ENCODE results near the gene SH3TC2. TPM values are rescaled to one million over a fixed set of nuclear protein-coding genes. Genes with fewer than 3 reads are reported as not detected.

SH3TC2 gene
- total RNA-seq, 1 donor from 2014 or later = 0.41 TPM

GRCh38 chr5:149002761-149003689 is 59.8 kb downstream of the SH3TC2 start:
- DNase-seq (ENCODE audit: low spot score in 2 of 2) = no peak
- no peak for FAIRE-seq

DNA sequence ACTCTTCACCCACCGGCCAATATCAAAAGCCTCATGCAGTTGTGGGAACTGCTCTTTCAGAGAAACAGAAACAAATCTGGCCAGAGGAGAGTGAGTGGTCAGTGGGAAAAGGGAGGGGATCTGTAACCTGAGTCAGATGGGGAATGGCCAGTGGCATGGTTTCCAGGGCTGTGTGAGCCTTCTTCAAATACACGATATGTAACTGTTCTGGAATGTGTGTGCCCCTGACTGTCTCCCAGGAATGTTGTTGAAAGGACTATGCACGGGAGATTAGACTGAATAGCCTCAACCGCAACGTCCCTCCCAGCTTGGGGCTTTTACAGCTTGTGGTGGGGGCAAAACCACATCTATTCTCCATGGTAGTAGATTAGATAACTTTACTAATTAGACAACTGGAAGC is 60.8 kb downstream of the SH3TC2 start:
- DNase-seq (ENCODE audit: low spot score in 2 of 2) (no peak), FAIRE-seq (no peak)

DNA sequence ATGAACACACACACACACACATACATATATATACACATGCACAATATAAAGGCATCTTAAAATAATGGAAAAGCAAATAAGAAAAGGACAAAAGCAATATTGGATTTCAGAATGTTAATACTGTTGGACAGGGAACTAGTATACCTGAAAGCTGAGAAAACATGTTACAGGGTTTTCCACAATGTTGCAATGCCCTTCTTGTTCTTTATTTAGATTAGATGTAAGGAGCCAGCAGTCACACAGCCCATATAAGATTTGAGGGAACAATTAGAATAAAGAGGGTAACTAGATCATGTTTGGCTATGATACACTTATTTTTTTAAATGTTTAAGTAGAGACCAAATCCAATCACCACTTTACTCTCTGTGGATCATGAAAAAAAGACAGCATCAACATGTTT is 61.7 kb downstream of the SH3TC2 start:
- no peak for FAIRE-seq

GRCh38 chr5:148999741-149000140 is 63.1 kb downstream of the SH3TC2 start:
- DNase-seq (ENCODE audit: low spot score in 2 of 2) = no peak

More for the DNA sequence above, 61.7 kb downstream of the SH3TC2 start:
- DNase-seq (ENCODE audit: low spot score in 2 of 2) = no peak

DNA sequence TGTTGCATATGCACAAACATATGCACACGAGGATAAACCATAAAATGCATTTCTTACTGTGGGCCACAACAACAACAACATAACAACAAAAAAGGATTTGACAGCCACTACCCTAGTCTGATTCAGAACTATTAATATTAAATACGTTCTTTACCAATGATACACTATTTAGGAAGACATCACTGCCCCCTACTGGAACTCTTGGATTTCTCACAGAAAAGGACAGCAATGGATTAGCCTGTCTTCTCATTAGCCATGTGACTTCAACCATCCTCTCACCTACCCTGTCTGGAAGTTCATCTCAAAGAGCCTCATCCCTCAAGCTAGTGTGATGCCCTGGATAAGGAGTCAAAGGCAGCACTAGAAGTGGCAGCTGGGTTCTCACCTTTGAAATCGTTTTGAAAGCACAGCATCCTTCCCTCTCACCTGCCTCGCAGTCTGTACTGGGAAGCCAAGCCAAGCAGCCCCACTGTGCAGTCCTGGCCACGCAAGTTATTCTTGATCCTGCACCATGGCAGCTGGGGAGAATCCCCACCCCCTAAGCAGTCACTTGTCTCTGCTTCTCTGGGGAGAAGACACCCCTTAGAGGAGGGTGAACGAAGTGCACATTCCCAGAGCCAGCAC is 64.6 kb downstream of the SH3TC2 start:
- peak; percentile 7 to 23 for DNase-seq (ENCODE audit: low spot score in 2 of 2)

More at GRCh38 chr5:148999741-149000140, 63.1 kb downstream of the SH3TC2 start:
- FAIRE-seq = no peak

GRCh38 chr5:148996270-148996669 is 66.6 kb downstream of the SH3TC2 start:
- FAIRE-seq = no peak
- no peak for DNase-seq (ENCODE audit: low spot score in 2 of 2)

More for the DNA sequence above, 64.6 kb downstream of the SH3TC2 start:
- no peak for FAIRE-seq

DNA sequence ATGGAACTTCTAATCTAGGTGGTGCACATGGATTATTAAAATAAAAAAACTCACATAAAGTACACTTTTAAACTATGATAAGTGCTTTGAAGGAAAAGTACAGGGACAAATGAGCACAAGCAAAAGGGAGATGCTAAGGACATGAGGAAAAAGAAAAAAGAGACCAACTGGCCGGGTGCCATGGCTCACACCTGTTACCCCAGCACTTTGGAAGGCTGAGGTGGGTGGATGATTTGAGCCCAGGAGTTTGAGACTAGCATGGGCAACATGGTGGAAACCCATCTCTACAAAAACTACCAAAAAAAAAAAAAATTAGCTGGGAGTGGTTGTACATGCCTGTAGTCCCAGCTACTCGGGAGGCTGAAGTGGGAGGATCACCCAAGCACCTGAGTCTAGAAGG is 67.1 kb downstream of the SH3TC2 start:
- FAIRE-seq (no peak), DNase-seq (ENCODE audit: low spot score in 2 of 2) (no peak)

- DNase-seq (ENCODE audit: low spot score in 2 of 2) = no peak
- FAIRE-seq = peak; percentile 40
These were observed 69.5 kb downstream of the SH3TC2 start for GRCh38 chr5:148993283-148993936.

GRCh38 chr5:148992265-148992664 is 70.6 kb downstream of the SH3TC2 start:
- FAIRE-seq = no peak

DNA sequence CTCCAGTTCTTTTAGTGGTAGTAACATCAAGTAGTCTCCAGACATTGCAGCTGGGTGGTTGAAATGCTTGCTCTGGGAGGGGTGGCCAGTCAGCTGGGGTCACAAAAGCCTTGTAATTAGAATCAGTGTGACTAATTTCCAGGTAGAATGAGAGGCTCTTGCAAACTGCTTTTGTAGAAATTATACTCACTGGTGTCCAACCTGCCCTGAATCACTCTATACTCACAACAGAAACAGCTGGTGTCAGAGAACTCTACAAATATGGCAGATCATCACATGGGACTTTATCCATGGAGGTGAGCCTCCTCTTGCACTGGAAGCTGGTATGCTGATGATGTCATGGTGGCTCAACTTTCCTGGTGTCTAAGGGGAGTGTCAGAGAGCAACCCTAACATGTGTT is 71.3 kb downstream of the SH3TC2 start:
- no peak for FAIRE-seq
- DNase-seq (ENCODE audit: low spot score in 2 of 2) = no peak

More at GRCh38 chr5:148992265-148992664, 70.6 kb downstream of the SH3TC2 start:
- DNase-seq (ENCODE audit: low spot score in 2 of 2) = no peak

DNA sequence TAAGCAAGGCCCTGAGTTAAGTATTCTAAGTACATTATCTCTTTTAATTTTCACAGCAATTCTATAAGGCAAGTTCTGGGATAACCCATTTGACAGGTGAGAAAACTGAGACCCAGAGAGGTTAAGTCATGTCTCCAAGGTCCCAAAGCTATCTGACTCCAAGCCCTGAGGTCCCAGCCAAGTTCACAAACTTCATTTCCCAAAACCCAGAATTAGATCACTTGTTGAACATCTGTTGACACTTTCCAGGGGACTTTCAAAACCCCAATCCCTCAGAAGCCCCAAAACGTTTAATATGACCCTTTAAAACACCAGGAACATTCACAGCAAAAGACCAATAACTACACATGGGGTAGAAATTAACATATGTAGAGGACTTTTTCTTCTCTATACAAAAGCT is 72.0 kb downstream of the SH3TC2 start:
- no peak for DNase-seq (ENCODE audit: low spot score in 2 of 2)
- FAIRE-seq = no peak

DNA sequence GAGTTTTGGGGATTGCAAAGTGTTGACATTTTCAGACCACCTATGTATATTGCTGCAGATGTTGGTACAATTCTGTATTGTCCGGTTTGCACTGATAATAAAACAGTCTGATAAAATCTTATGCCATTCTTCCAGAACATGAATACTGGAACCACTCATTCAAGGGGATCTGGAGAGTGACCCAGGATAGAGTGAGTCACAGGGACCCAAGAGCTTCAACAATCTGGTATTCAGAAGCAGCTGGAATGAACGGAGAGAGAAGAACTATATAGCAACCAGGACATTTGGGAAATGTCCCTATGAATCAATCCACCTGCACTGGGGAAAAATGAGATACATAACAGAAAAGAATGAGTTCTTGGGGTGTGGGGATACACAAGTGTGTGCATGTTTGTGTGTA is 73.3 kb downstream of the SH3TC2 start:
- FAIRE-seq (no peak), DNase-seq (ENCODE audit: low spot score in 2 of 2) (no peak)

DNA sequence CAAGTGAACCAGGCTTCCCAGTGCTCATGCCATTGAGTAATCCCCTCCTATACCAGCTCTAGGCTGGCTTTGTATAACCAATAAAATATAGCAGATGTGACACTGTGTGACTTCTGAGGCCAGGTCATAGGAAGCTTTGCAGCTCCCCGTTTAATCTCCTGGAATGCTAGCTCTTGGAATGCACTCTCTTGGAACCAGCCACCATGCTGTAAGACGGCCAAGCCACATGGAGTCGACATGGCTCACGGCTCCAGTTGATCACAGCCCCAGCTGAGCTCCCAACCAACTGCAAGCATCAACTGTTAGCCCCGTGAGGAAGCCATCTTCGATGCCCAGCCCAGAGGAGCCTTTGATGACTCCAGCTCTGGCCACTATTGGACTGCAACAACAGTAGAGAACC is 74.5 kb downstream of the SH3TC2 start:
- FAIRE-seq = no peak
- no peak for DNase-seq (ENCODE audit: low spot score in 2 of 2)

- no peak for FAIRE-seq
- no peak for DNase-seq (ENCODE audit: low spot score in 2 of 2)
These were observed 76.2 kb downstream of the SH3TC2 start for GRCh38 chr5:148986636-148987035.

GRCh38 chr5:148984345-148984744 is 78.5 kb downstream of the SH3TC2 start:
- FAIRE-seq (no peak), DNase-seq (ENCODE audit: low spot score in 2 of 2) (no peak)

GRCh38 chr5:148981353-148981752 is 81.5 kb downstream of the SH3TC2 start:
- DNase-seq (ENCODE audit: low spot score in 2 of 2) = no peak

GRCh38 chr5:148980731-148981130 is 82.1 kb downstream of the SH3TC2 start:
- no peak for FAIRE-seq
- DNase-seq (ENCODE audit: low spot score in 2 of 2) = no peak

More at GRCh38 chr5:148981353-148981752, 81.5 kb downstream of the SH3TC2 start:
- FAIRE-seq = no peak

DNA sequence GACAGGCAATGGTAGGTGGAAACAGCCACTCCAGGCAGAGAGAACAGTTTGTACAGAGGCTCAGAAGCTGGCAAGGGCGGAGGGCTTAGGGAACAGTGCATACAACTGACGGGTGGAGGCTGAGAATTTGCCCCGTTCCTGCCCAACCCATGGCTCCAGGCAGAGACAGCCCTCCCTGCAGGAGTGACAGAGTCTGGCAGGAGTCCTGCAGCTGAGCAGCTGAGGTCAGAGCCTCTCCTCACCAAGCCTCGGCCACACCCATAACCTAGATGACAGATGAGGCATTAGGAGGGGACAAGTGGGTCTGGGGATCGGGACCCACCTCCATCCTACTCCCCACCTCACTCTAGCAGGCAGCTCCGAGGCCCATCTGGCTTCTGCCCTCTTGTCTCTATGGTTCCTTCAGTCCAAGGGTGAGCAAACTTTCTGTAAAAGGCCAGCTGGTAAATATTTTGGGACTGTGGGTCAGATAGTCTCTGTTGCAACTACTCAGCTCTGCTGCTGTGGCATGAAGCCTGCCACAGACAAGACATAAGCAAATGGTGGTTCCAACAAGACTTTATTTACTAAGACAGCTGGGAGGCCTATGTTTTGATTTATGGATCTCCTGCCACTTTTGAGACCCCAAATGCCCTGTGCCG is 83.7 kb downstream of the SH3TC2 start:
- FAIRE-seq (no peak), DNase-seq (ENCODE audit: low spot score in 2 of 2) (no peak)

DNA sequence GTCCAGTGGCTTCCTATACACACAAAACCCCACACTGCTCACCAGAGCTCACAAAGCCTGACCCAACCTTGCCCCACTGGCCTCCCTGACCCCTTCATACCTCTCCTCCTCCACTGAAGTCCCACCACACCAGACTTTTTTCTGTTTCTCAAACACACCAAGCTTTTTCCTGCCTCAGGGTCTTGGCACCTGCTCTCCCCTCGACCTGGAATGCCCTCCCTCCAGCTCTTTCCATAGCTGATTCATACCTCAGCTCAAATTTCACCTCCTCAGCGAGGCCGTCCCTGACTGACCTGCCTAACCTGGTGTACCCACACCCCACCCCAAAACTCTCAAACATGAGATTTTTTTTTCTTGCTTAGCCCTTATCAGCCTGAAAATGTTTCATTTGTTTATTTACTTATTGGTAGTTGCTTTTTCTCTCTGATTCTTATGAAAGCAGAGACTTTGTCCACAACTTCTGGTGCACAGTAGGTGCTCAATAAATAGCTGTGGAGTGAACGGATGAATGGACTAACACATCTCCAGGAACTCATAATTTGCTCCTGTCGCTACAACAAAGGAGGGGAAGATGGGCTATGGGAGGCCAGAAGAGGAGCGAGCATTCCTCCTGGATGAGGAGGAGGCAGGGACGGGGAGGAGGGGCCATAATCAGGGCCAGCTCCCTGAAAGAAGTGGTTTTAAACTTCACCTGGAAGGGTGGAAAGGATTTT is 84.3 kb downstream of the SH3TC2 start:
- DNase-seq (ENCODE audit: low spot score in 2 of 2) (no peak), FAIRE-seq (no peak)

All from frontal cortex (tissue), 4 donors.